K562 (cell line): ENCODE measurements around the gene DAP. TPM values are rescaled to one million over a fixed set of nuclear protein-coding genes. Genes with fewer than 3 reads are reported as not detected.
A peak's percentile ranks its signal among the peaks of the same experiment; 100 is the strongest.

ENCODE experiments used
- ATAC-seq: fragments of 200-7000 bp; cut with Tn5 transposase; 3 replicates; pipeline ENCODE4 v1.9.1; 2020; ENCODE audit warnings: moderate library complexity
- BruUV-seq: library from RNA; stranded (reverse); fragments of 400-500 nt; replicated peaks from 2 replicates; lab custom pipeline; 2021; lab: Mats Ljungman, UMichigan
- CTCF ChIA-PET: fragments of 300-600 bp; formaldehyde crosslinking; extraction: SDS; loops from one replicate; lab custom pipeline; 2021; ENCODE audit warnings: low intra/inter-chr PET ratio; lab: Yijun Ruan, JAX
- POLR2A ChIA-PET: fragments of 300-600, 350-650 bp; sonication (Branson Sonifier 250); formaldehyde crosslinking; extraction: SDS; loops from one replicate; lab custom pipeline; 2021; ENCODE audit warnings: antibody characterized with exemption, inconsistent platforms; lab: Yijun Ruan, JAX
- DNase-seq, 4 experiments: peaks; one replicate each; pipeline versions ENCODE4 v3.0.0 to v3.0.0-alpha.2; 2011 to 2018; ENCODE audit warnings: low spot score in 3 of 4, mixed read lengths in 3 of 4; ENCODE audit errors: extremely low read depth in 1 of 4
- FAIRE-seq: peaks from 2 replicates; lab custom pipeline; 2011; peaks lifted over from hg19 to GRCh38; lab: Jason Lieb, UNC
- H2AFZ ChIP-seq: 2 replicates; pipeline ENCODE4 v1.6.0; 2011; ENCODE audit warnings: low read depth, low read length, control low read depth, inconsistent platforms
- H3K27ac ChIP-seq: fragments of 200-600 bp; 3 replicates; pipeline ENCODE4 v1.8.0; 2011; ENCODE audit warnings: low read depth, mild to moderate bottlenecking, control low read depth, inconsistent platforms, low read length, moderate library complexity, mixed read lengths; ENCODE audit errors: extremely low read depth
- H3K27me3 ChIP-seq, 2 experiments: fragments of 300-600 bp in 1 of 2; 2 replicates in 1 of 2; 3 replicates in 1 of 2; pipeline versions ENCODE4 v1.6.0 to v1.8.0; 2011; ENCODE audit warnings: inconsistent platforms in 2 of 2, low read length in 2 of 2, mild to moderate bottlenecking in 1 of 2, mixed read lengths in 1 of 2, moderate library complexity in 1 of 2; ENCODE audit not compliant: control insufficient read depth in 2 of 2, insufficient read depth in 2 of 2
- H3K36me3 ChIP-seq: fragments of 300-600 bp; 3 replicates; pipeline ENCODE4 v1.8.0; 2011; ENCODE audit warnings: mild to moderate bottlenecking, low read length, inconsistent platforms; ENCODE audit not compliant: control insufficient read depth, insufficient read depth
- H3K4me1 ChIP-seq, 2 experiments: fragments of 200-600 bp in 1 of 2; replicated peaks in 1 of 2; 2 replicates in 1 of 2; 3 replicates in 1 of 2; pipeline versions ENCODE4 v1.5.1 to v1.8.0; 2011; ENCODE audit warnings: inconsistent platforms in 2 of 2, low read length in 2 of 2, mild to moderate bottlenecking in 1 of 2, mixed read lengths in 1 of 2, moderate library complexity in 1 of 2; ENCODE audit not compliant: control insufficient read depth in 2 of 2, insufficient read depth in 2 of 2
- H3K4me2 ChIP-seq: 2 replicates; pipeline ENCODE4 v1.6.1; 2011; ENCODE audit warnings: low read length, control low read depth, inconsistent platforms, mixed read lengths; ENCODE audit not compliant: insufficient read depth
- H3K4me3 ChIP-seq: fragments of 200-600 bp; sonication (generic), shearing (Covaris generic); 2 replicates; pipeline ENCODE4 v1.5.1; 2016; ENCODE audit warnings: control low read depth, inconsistent platforms
- H3K79me2 ChIP-seq: fragments of 200-600 bp; 3 replicates; pipeline ENCODE4 v1.8.0; 2011; ENCODE audit warnings: low read length, inconsistent platforms; ENCODE audit not compliant: control insufficient read depth, insufficient read depth
- H3K9ac ChIP-seq, 2 experiments: 2 replicates each; pipeline versions ENCODE4 v1.6.0 to v1.6.1; 2011; ENCODE audit warnings: low read depth in 2 of 2, low read length in 2 of 2, control low read depth in 1 of 2, inconsistent platforms in 1 of 2, mild to moderate bottlenecking in 1 of 2, mixed read lengths in 1 of 2; ENCODE audit not compliant: insufficient read depth in 1 of 2
- H3K9me1 ChIP-seq: one replicate; pipeline ENCODE4 v1.6.0; 2011; ENCODE audit warnings: inconsistent platforms, mild to moderate bottlenecking, low read length, moderate library complexity; ENCODE audit not compliant: control insufficient read depth, insufficient read depth
- H3K9me3 ChIP-seq: replicated peaks from 2 replicates; pipeline ENCODE4 v1.5.1; 2011; ENCODE audit warnings: low read depth, low read length, inconsistent platforms; ENCODE audit not compliant: control insufficient read depth, insufficient read depth
- H4K20me1 ChIP-seq: replicated peaks from 2 replicates; pipeline ENCODE4 v1.6.1; 2011; ENCODE audit warnings: low read length, inconsistent platforms, mixed read lengths; ENCODE audit not compliant: control insufficient read depth, insufficient read depth
- ATF7 ChIP-seq: fragments of 450-650 bp; IDR thresholded peaks from 2 replicates; pipeline ENCODE4 v1.7.1; 2014; ENCODE audit warnings: mild to moderate bottlenecking, moderate library complexity
- CEBPG ChIP-seq, 3 experiments: fragments of 200-800 bp in 1 of 3; sonication (Bioruptor generic) in 1 of 3; sonication (generic) in 1 of 3; formaldehyde crosslinking in 1 of 3; IDR thresholded peaks in 2 of 3; conservative IDR thresholded peaks in 1 of 3; 2 replicates each; pipeline versions ENCODE4 v1.6.1 to v1.8.0; 2016 to 2022; ENCODE audit warnings: missing compliant biosample characterization in 2 of 3, missing genetic modification characterization in 2 of 3, mild to moderate bottlenecking in 1 of 3, missing genetic modification reagents in 1 of 3
- CREBBP ChIP-seq: IDR thresholded peaks from one replicate; pipeline ENCODE4 v1.6.1; 2012; ENCODE audit warnings: low read depth, mild to moderate bottlenecking, control low read depth, inconsistent platforms, low read length
- FOXA3 ChIP-seq, 2 experiments: fragments of 450-650 bp in 1 of 2; sonication (generic) in 1 of 2; formaldehyde crosslinking; IDR thresholded peaks in 1 of 2; conservative IDR thresholded peaks in 1 of 2; 2 replicates each; pipeline versions ENCODE4 v1.4.0 to v1.8.0; 2020 to 2022; ENCODE audit warnings: mild to moderate bottlenecking in 2 of 2, missing genetic modification reagents in 1 of 2
- PPARD ChIP-seq: fragments of 250-450 bp; sonication (Bioruptor Pico); IDR thresholded peaks from 2 replicates; pipeline ENCODE4 v1.8.0; 2022; ENCODE audit warnings: inconsistent platforms, mild to moderate bottlenecking, moderate library complexity
- RCOR1 ChIP-seq, 2 experiments: IDR thresholded peaks; 2 replicates each; pipeline ENCODE4 v1.6.1; 2012; ENCODE audit warnings: low read depth in 2 of 2, low read length in 2 of 2, borderline replicate concordance in 1 of 2, improper control_type of control experiment in 1 of 2
- RFX5 ChIP-seq: IDR thresholded peaks from 2 replicates; pipeline ENCODE4 v1.6.1; 2011; ENCODE audit warnings: low read depth, mild to moderate bottlenecking, improper control_type of control experiment, low read length
- TEAD4 ChIP-seq, 2 experiments: sonication (generic) in 1 of 2; formaldehyde crosslinking in 1 of 2; IDR thresholded peaks; 2 replicates each; pipeline versions ENCODE4 v1.6.1 to v1.8.0; 2012 to 2022; ENCODE audit warnings: borderline replicate concordance in 1 of 2, inconsistent platforms in 1 of 2, low read length in 1 of 2, mild to moderate bottlenecking in 1 of 2, missing genetic modification reagents in 1 of 2
- WGBS: fragments of 100-300 bp; shearing (Covaris generic); methylation state at CpG from one replicate; pipeline ENCODE4 v1.1.6; 2016; ENCODE audit warnings: low coverage, mixed read lengths; ENCODE audit not compliant: insufficient coverage; ENCODE audit errors: missing lambda C conversion rate; 5-methylcytosine and 5-hydroxymethylcytosine counted together
- in situ Hi-C: fragments of 300-500 bp; cut with MboI; formaldehyde crosslinking; loops from 4 replicates; pipeline ENCODE4 v1.15.0; 2018; ENCODE audit warnings: inconsistent platforms, mixed read lengths
- intact Hi-C: fragments of 100-400 bp; cut with micrococcal nuclease; formaldehyde crosslinking; loops from 2 replicates; pipeline ENCODE4 v1.14.2; 2022
- polyA plus RNA-seq, 8 experiments: library from polyadenylated mRNA; depleted of rRNA in 4 of 8; stranded (reverse) in 5 of 8; unstranded in 3 of 8; fragments of >200 nt; fragmentation: Nextera tagmentation in 2 of 8; fragmentation: Illumina TruSeq in 1 of 8; extraction: Ambion mirVana in 2 of 8; extraction: Trizol in 1 of 8; gene quantifications; 2 replicates each; pipeline versions ENCODE4 v1.2.1 to v1.2.3, GENCODE V29; 2011 to 2014; ENCODE audit warnings: inconsistent platforms in 1 of 8, missing spikeins in 1 of 8
- total RNA-seq, 7 experiments: library from RNA; depleted of rRNA in 6 of 7; stranded (reverse); fragments of >200 nt in 6 of 7; fragmentation: Illumina TruSeq in 2 of 7; extraction: Trizol in 2 of 7; gene quantifications; 2 replicates each; pipeline versions ENCODE4 v1.2.1 to v1.2.3, GENCODE V29; 2011 to 2021; ENCODE audit warnings: low replicate concordance in 1 of 7
- TF ChIP-seq, protein P1 (sequence below): fragments of 250-450 bp; sonication (Bioruptor Pico); IDR thresholded peaks from 2 replicates; pipeline ENCODE4 v1.5.0; 2021
- TF ChIP-seq, protein P2 (sequence below): fragments of 250-450 bp; sonication (Bioruptor Pico); IDR thresholded peaks from 2 replicates; pipeline ENCODE4 v1.8.0; 2022; ENCODE audit warnings: moderate library complexity, mild to moderate bottlenecking, inconsistent platforms

DAP gene
- total and polyA plus RNA-seq, 9 of the 15 experiments (the other 6 are each of a cell fraction or from before 2014, with no cell fraction given): 14.1 to 151 (median 34.5) TPM

- no peak for TF ChIP-seq TEAD4 (IDR thresholded peaks at IDR 0.05; ENCODE audit: low read length)
- peak; percentile 25; the same call in 1 of the 2 replicates for TF ChIP-seq TEAD4 (CRISPR knock-in tag; IDR thresholded peaks at IDR 0.05; ENCODE audit: borderline replicate concordance)
- TF ChIP-seq RCOR1 (IDR thresholded peaks at IDR 0.05; ENCODE audit: borderline replicate concordance in 1 of 2, low read depth in 2 of 2, low read length in 2 of 2): no peak
- peak in 1 of 2 experiments; percentile 83; a peak in 2 of 4 replicates for TF ChIP-seq FOXA3 (CRISPR knock-in tag; conservative IDR thresholded peaks at IDR 0.05 in 1 of 2, IDR thresholded peaks at IDR 0.05 in 1 of 2)
- TF ChIP-seq CEBPG (CRISPR knock-in tag; IDR thresholded peaks at IDR 0.05): no peak
- TF ChIP-seq CEBPG (tag; conservative IDR thresholded peaks at IDR 0.05 in 1 of 2, IDR thresholded peaks at IDR 0.05 in 1 of 2): 0 out of 4 replicates have a peak, but pooled peaks of 1 of the 2 experiments have one; percentile 18
- no peak for TF ChIP-seq PPARD (CRISPR knock-in tag)
- no peak for TF ChIP-seq CREBBP
- no peak for TF ChIP-seq RFX5
Measured at GRCh38 chr5:10729320-10730042, 31.6 kb downstream of the DAP start (continued).

DNA sequence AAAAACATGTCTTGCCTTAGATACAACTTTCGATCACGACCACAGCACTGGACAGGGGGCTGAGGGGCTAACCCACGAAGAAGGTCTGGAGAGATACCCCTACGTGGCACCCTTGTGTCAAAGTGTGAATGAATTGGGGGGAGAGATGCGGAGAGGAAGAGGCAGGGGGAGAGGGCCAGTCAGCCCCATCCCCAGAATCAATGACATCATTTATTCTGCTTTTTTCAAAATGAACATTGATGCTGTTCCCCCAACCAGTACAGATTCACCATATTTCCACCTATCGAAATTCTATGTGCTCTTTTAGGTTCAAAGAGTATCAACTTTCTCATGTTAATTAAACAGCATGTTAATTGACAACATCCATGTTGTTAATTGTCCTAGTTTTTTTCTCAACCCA, 32.4 kb downstream of the DAP start:
- H3K36me3 ChIP-seq: peaks cover 71% of the 10 kb centered on the region
- no peaks in the 10 kb centered on the region for H4K20me1 ChIP-seq
- FAIRE-seq (no peak), ATAC-seq (no peak), DNase-seq (no peak)
- no peak overlapping the region for H3K4me3 ChIP-seq
- intact Hi-C loops (no loop called here), in situ Hi-C loops (no loop called here)
- CTCF ChIA-PET: no interaction called here
- H3K27me3 ChIP-seq: no peaks in the 10 kb centered on the region
- H3K9me3 ChIP-seq: no peaks in the 10 kb centered on the region
- H3K9ac ChIP-seq: no peak overlapping the region
- H3K9me1 ChIP-seq: no peaks in the 10 kb centered on the region
- H3K79me2 ChIP-seq: peaks cover 67% of the 10 kb centered on the region
- H3K4me1 ChIP-seq: peaks cover 24 to 70% of the 10 kb centered on the region in 2 experiments
- WGBS: 85% methylated on average over 6 of the region's 6 CpGs
- no TSS peak for BruUV-seq
- no peak overlapping the region for H2AFZ ChIP-seq
- POLR2A ChIA-PET: no interaction called here
- H3K27ac ChIP-seq: no peak overlapping the region
- no peak overlapping the region for H3K4me2 ChIP-seq
- TF ChIP-seq, protein P1, sequence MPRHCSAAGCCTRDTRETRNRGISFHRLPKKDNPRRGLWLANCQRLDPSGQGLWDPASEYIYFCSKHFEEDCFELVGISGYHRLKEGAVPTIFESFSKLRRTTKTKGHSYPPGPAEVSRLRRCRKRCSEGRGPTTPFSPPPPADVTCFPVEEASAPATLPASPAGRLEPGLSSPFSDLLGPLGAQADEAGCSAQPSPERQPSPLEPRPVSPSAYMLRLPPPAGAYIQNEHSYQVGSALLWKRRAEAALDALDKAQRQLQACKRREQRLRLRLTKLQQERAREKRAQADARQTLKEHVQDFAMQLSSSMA (CRISPR knock-in tag): no peak
- TF ChIP-seq, protein P2, sequence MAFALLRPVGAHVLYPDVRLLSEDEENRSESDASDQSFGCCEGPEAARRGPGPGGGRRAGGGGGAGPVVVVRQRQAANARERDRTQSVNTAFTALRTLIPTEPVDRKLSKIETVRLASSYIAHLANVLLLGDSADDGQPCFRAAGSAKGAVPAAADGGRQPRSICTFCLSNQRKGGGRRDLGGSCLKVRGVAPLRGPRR (CRISPR knock-in tag): no peak
- peak; percentile 18; the same call in 1 of the 2 replicates for TF ChIP-seq ATF7
- TF ChIP-seq, all 486 proteins: peak for 1
